WTC11 (cell line): Measurements from ENCODE around the gene ITGAE. TPM values are rescaled to one million over a fixed set of nuclear protein-coding genes. Genes with fewer than 3 reads are reported as not detected.
A peak's percentile ranks its signal among the peaks of the same experiment; 100 is the strongest.

ENCODE experiments used
- ATAC-seq: fragments of 200-7000 bp; cut with Tn5 transposase; 2 replicates; pipeline ENCODE4 v1.10.0; 2021; ENCODE audit warnings: mild to moderate bottlenecking, moderate library complexity
- CTCF ChIA-PET: fragments of 300-600 bp; sonication (Branson Sonifier 250); formaldehyde crosslinking; loops from one replicate; lab custom pipeline; 2021; ENCODE audit warnings: antibody characterized with exemption; lab: Charles Lee
- POLR2A ChIA-PET: fragments of 350-600 bp; sonication (Branson Sonifier 250); formaldehyde crosslinking; loops from one replicate; lab custom pipeline; 2021; ENCODE audit warnings: antibody characterized with exemption; lab: Charles Lee
- DNase-seq: peaks from one replicate; pipeline ENCODE4 v3.0.0; 2021; ENCODE audit warnings: low spot score
- H3K27ac Mint-ChIP-seq: 2 replicates; pipeline ENCODE4 v1.8.0; 2021; ENCODE audit warnings: mixed read lengths
- H3K27me3 Mint-ChIP-seq: 2 replicates; pipeline ENCODE4 v1.8.0; 2021; ENCODE audit warnings: low read depth, mild to moderate bottlenecking, moderate library complexity, mixed read lengths
- H3K36me3 Mint-ChIP-seq: 2 replicates; pipeline ENCODE4 v1.8.0; 2021; ENCODE audit warnings: mixed read lengths
- H3K4me1 Mint-ChIP-seq: 2 replicates; pipeline ENCODE4 v1.8.0; 2022; ENCODE audit warnings: mixed read lengths
- H3K4me3 Mint-ChIP-seq: 2 replicates; pipeline ENCODE4 v1.8.0; 2021; ENCODE audit warnings: mild to moderate bottlenecking, moderate library complexity, mixed read lengths
- H3K9me3 Mint-ChIP-seq: 2 replicates; pipeline ENCODE4 v1.8.0; 2021; ENCODE audit warnings: mixed read lengths
- ATF1 ChIP-seq: sonication (generic); formaldehyde crosslinking; IDR thresholded peaks from 2 replicates; pipeline ENCODE4 v1.8.1; 2023; ENCODE audit warnings: mild to moderate bottlenecking, moderate library complexity, missing genetic modification reagents
- ATF2 ChIP-seq: sonication (generic); formaldehyde crosslinking; IDR thresholded peaks from 2 replicates; pipeline ENCODE4 v1.8.1; 2022; ENCODE audit warnings: low read depth, missing genetic modification reagents, borderline replicate concordance
- ATF3 ChIP-seq: sonication (generic); formaldehyde crosslinking; conservative IDR thresholded peaks from 2 replicates; pipeline ENCODE4 v1.8.1; 2022; ENCODE audit warnings: mild to moderate bottlenecking, missing genetic modification reagents
- FOXK1 ChIP-seq: sonication (generic); formaldehyde crosslinking; IDR thresholded peaks from 2 replicates; pipeline ENCODE4 v1.8.0; 2022; ENCODE audit warnings: mild to moderate bottlenecking, moderate library complexity, missing genetic modification reagents
- FOXP4 ChIP-seq: sonication (generic); formaldehyde crosslinking; IDR thresholded peaks from 2 replicates; pipeline ENCODE4 v1.8.0; 2022; ENCODE audit warnings: mild to moderate bottlenecking, missing genetic modification reagents
- GABPB1 ChIP-seq: sonication (generic); formaldehyde crosslinking; IDR thresholded peaks from 2 replicates; pipeline ENCODE4 v1.8.1; 2023; ENCODE audit warnings: mild to moderate bottlenecking, missing genetic modification reagents
- MLX ChIP-seq: sonication (generic); formaldehyde crosslinking; IDR thresholded peaks from 2 replicates; pipeline ENCODE4 v1.8.1; 2023; ENCODE audit warnings: mild to moderate bottlenecking, missing genetic modification reagents, moderate library complexity
- NFYB ChIP-seq: sonication (generic); formaldehyde crosslinking; conservative IDR thresholded peaks from 2 replicates; pipeline ENCODE4 v1.8.0; 2022; ENCODE audit warnings: low read depth, missing genetic modification reagents
- NR1H2 ChIP-seq: sonication (generic); formaldehyde crosslinking; IDR thresholded peaks from 2 replicates; pipeline ENCODE4 v1.9.0; 2021; ENCODE audit warnings: mild to moderate bottlenecking, moderate library complexity, missing genetic modification reagents
- NR2C2 ChIP-seq: sonication (generic); formaldehyde crosslinking; IDR thresholded peaks from 2 replicates; pipeline ENCODE4 v1.8.0; 2022; ENCODE audit warnings: mild to moderate bottlenecking, missing genetic modification reagents
- OVOL2 ChIP-seq: fragments of 250-450 bp; sonication (Bioruptor Pico); IDR thresholded peaks from 2 replicates; pipeline ENCODE4 v1.9.0; 2021; ENCODE audit warnings: mild to moderate bottlenecking, borderline replicate concordance
- SMAD4 ChIP-seq: sonication (generic); formaldehyde crosslinking; IDR thresholded peaks from 2 replicates; pipeline ENCODE4 v1.8.0; 2022; ENCODE audit warnings: mild to moderate bottlenecking, missing genetic modification reagents
- STAT6 ChIP-seq: sonication (generic); formaldehyde crosslinking; conservative IDR thresholded peaks from 2 replicates; pipeline ENCODE4 v1.8.1; 2023; ENCODE audit warnings: mild to moderate bottlenecking, low read depth, missing genetic modification reagents, moderate library complexity
- TCF7 ChIP-seq: sonication (generic); formaldehyde crosslinking; IDR thresholded peaks from 2 replicates; pipeline ENCODE4 v1.8.0; 2022; ENCODE audit warnings: mild to moderate bottlenecking, low read depth, missing genetic modification reagents, moderate library complexity
- TP53 ChIP-seq: sonication (generic); formaldehyde crosslinking; IDR thresholded peaks from 2 replicates; pipeline ENCODE4 v1.8.1; 2023; ENCODE audit warnings: mild to moderate bottlenecking, missing genetic modification reagents
- ZMAT4 ChIP-seq: fragments of 250-450 bp; sonication (Bioruptor Pico); IDR thresholded peaks from 2 replicates; pipeline ENCODE4 v1.9.0; 2021; ENCODE audit warnings: mild to moderate bottlenecking
- ZNF121 ChIP-seq: sonication (generic); formaldehyde crosslinking; IDR thresholded peaks from 2 replicates; pipeline ENCODE4 v1.8.0; 2023; ENCODE audit warnings: missing genetic modification reagents
- ZNF138 ChIP-seq: sonication (generic); formaldehyde crosslinking; conservative IDR thresholded peaks from 2 replicates; pipeline ENCODE4 v1.8.1; 2022; ENCODE audit warnings: mild to moderate bottlenecking, moderate library complexity, missing genetic modification reagents
- ZNF219 ChIP-seq: sonication (generic); formaldehyde crosslinking; IDR thresholded peaks from 2 replicates; pipeline ENCODE4 v1.8.0; 2023; ENCODE audit warnings: missing genetic modification reagents, mild to moderate bottlenecking, borderline replicate concordance
- ZNF396 ChIP-seq: fragments of 250-450 bp; sonication (Bioruptor Pico); IDR thresholded peaks from 2 replicates; pipeline ENCODE4 v1.8.0; 2021; ENCODE audit warnings: mild to moderate bottlenecking, moderate library complexity, borderline replicate concordance
- ZNF425 ChIP-seq: fragments of 250-450 bp; sonication (Bioruptor Pico); conservative IDR thresholded peaks from 2 replicates; pipeline ENCODE4 v1.9.0; 2021; ENCODE audit warnings: mild to moderate bottlenecking
- ZNF512 ChIP-seq: sonication (generic); formaldehyde crosslinking; IDR thresholded peaks from 2 replicates; pipeline ENCODE4 v1.8.1; 2022; ENCODE audit warnings: missing genetic modification reagents, borderline replicate concordance
- total RNA-seq: library from RNA; stranded (reverse); gene quantifications from 3 replicates; pipeline ENCODE4 v1.2.3, GENCODE V29; 2021

ITGAE gene
- total RNA-seq, 1 experiment from 2014 or later, result 19.5 TPM

- TF ChIP-seq NFYB (no peak), NR2C2 (CRISPR knock-in tag) (no peak), MLX (CRISPR knock-in tag) (no peak), SMAD4 (CRISPR knock-in tag) (no peak), FOXP4 (CRISPR knock-in tag) (no peak), ATF1 (CRISPR knock-in tag) (no peak), STAT6 (CRISPR knock-in tag) (no peak), TP53 (CRISPR knock-in tag) (no peak), ZMAT4 (no peak)
- TF ChIP-seq, all 79 proteins: peak for 0
- ATAC-seq (peak; percentile 71), DNase-seq (peak; percentile 58)
- CTCF ChIA-PET, result interaction anchor here (0.6 to 7.5 kb wide), 12 partner anchors 11 to 1364 kb away, joined by 3 to 125 read pairs (median 6); partner anchors contain the start of gene NCBP3
- peaks cover 15% of the 10 kb centered on the region for H3K4me1 Mint-ChIP-seq
- H3K27ac Mint-ChIP-seq, result no peak overlapping the region
- no peaks in the 10 kb centered on the region; the same call in 1 of the 2 replicates for H3K27me3 Mint-ChIP-seq
- H3K4me3 Mint-ChIP-seq, result no peak overlapping the region
- no peaks in the 10 kb centered on the region for H3K36me3 Mint-ChIP-seq
- POLR2A ChIA-PET, result interaction anchor here (0.7 kb wide), 1 partner anchor 43 kb away, joined by 6 read pairs; no protein-coding TSS in a partner anchor
- H3K9me3 Mint-ChIP-seq, result peaks cover 8% of the 10 kb centered on the region
Observed at GRCh38 chr17:3772764-3773163, 28.2 kb downstream of the ITGAE start.

GRCh38 chr17:3771140-3771539 is 29.8 kb downstream of the ITGAE start:
- Mint-ChIP-seq H3K27ac (peak overlapping the region; percentile 9; the same call in 1 of the 2 replicates), H3K9me3 (peaks cover 12% of the 10 kb centered on the region), H3K4me3 (no peak overlapping the region), H3K4me1 (peaks cover 15% of the 10 kb centered on the region), H3K27me3 (no peaks in the 10 kb centered on the region; the same call in 1 of the 2 replicates), H3K36me3 (peaks cover 4% of the 10 kb centered on the region; the same call in 1 of the 2 replicates)
- ChIA-PET CTCF (interaction anchor here (0.8 to 7.5 kb wide), 3 partner anchors 32 to 73 kb away, joined by 5 to 125 read pairs (median 6); no protein-coding TSS in a partner anchor), POLR2A (interaction anchor here (0.7 kb wide), 1 partner anchor 331 kb away, joined by 6 read pairs; no protein-coding TSS in a partner anchor)
- ATAC-seq (no peak), DNase-seq (no peak)
- TF ChIP-seq OVOL2 (CRISPR knock-in tag), result no peak
- no peak for TF ChIP-seq SMAD4 (CRISPR knock-in tag)
- no peak for TF ChIP-seq TCF7 (CRISPR knock-in tag)
- TF ChIP-seq NR1H2, result no peak
- TF ChIP-seq ZNF121 (CRISPR knock-in tag), result no peak
- TF ChIP-seq ZMAT4, result no peak
- TF ChIP-seq ATF2 (CRISPR knock-in tag), result no peak
- TF ChIP-seq ZNF512 (CRISPR knock-in tag), result no peak
- no peak for TF ChIP-seq ZNF425
- no peak for TF ChIP-seq ZNF219
- no peak for TF ChIP-seq GABPB1 (CRISPR knock-in tag)
- no peak for TF ChIP-seq ZNF396 (CRISPR knock-in tag)
- no peak for TF ChIP-seq FOXK1 (CRISPR knock-in tag)
- no peak for TF ChIP-seq ATF3 (CRISPR knock-in tag)
- no peak for TF ChIP-seq ZNF138 (CRISPR knock-in tag)
